ENCODE measurements around the gene KYNU. TPM values are rescaled to one million over a fixed set of nuclear protein-coding genes. Genes with fewer than 3 reads are reported as not detected.

Gene KYNU
- total and polyA plus RNA-seq, 11 donors = 0.38 to 14.0 (median 0.77) TPM

- ATAC-seq (no peak), DNase-seq (no peak)
- Histone ChIP-seq H3K9me3 (no peaks in the 10 kb centered on the region), H3K36me3 (no peaks in the 10 kb centered on the region), H3K4me3 (no peak overlapping the region), H3K27me3 (no peaks in the 10 kb centered on the region), H3K4me1 (no peaks in the 10 kb centered on the region), H3K27ac (no peak overlapping the region)
- 92 to 96% (median 94%) methylated on average over 22 of the region's 22 CpGs for WGBS, 4 donors
- no peak for TF ChIP-seq CTCF (IDR thresholded peaks at IDR 0.05)
- TF ChIP-seq POLR2A (IDR thresholded peaks at IDR 0.05) = no peak
- intact Hi-C loops (cut with DNase I) = no loop called here
Observed at GRCh38 chr2:142930835-142931398, 53.5 kb downstream of the KYNU start.

- no peaks in the 10 kb centered on the region for H3K9me3 ChIP-seq
- no peak overlapping the region for H3K27ac ChIP-seq
- H3K4me1 ChIP-seq = no peaks in the 10 kb centered on the region
- DNase-seq (no peak), ATAC-seq (no peak)
- no peaks in the 10 kb centered on the region for H3K27me3 ChIP-seq
- 90 to 95% (median 93%) methylated on average over 5 of the region's 5 CpGs for WGBS, 4 donors
- intact Hi-C loops (cut with DNase I) = no loop called here
- no peak for TF ChIP-seq CTCF (IDR thresholded peaks at IDR 0.05)
- no peak for TF ChIP-seq POLR2A (IDR thresholded peaks at IDR 0.05)
- H3K4me3 ChIP-seq = no peak overlapping the region
- H3K36me3 ChIP-seq = no peaks in the 10 kb centered on the region
Observed at GRCh38 chr2:142933916-142934315, 56.5 kb downstream of the KYNU start.

- TF ChIP-seq POLR2A (IDR thresholded peaks at IDR 0.05) (no peak), CTCF (IDR thresholded peaks at IDR 0.05) (no peak)
- WGBS, 4 donors = 85 to 89% (median 88%) methylated on average over 10 of the region's 10 CpGs
- Histone ChIP-seq H3K36me3 (no peaks in the 10 kb centered on the region), H3K27me3 (no peaks in the 10 kb centered on the region), H3K9me3 (no peaks in the 10 kb centered on the region), H3K4me1 (no peaks in the 10 kb centered on the region), H3K27ac (no peak overlapping the region), H3K4me3 (no peak overlapping the region)
- DNase-seq = no peak
- no peak for ATAC-seq
- intact Hi-C loops (cut with DNase I) = no loop called here
Observed at GRCh38 chr2:142935563-142936089, 58.2 kb downstream of the KYNU start.

GRCh38 chr2:142936629-142937028 lies 59.2 kb downstream of the KYNU start:
- no peaks in the 10 kb centered on the region for H3K27me3 ChIP-seq
- intact Hi-C loops (cut with DNase I) = no loop called here
- no peak for ATAC-seq
- WGBS, 4 donors = 76 to 96% (median 92%) methylated on average over 7 of the region's 7 CpGs
- no peak for TF ChIP-seq POLR2A (IDR thresholded peaks at IDR 0.05)
- TF ChIP-seq CTCF (IDR thresholded peaks at IDR 0.05) = no peak
- DNase-seq = no peak
- H3K36me3 ChIP-seq = no peaks in the 10 kb centered on the region
- no peaks in the 10 kb centered on the region for H3K4me1 ChIP-seq
- no peaks in the 10 kb centered on the region for H3K9me3 ChIP-seq
- H3K27ac ChIP-seq = no peak overlapping the region
- H3K4me3 ChIP-seq = no peak overlapping the region
